ENCODE results near the gene C1orf21. TPM values are rescaled to one million over a fixed set of nuclear protein-coding genes. Genes with fewer than 3 reads are reported as not detected.

Gene C1orf21
- polyA plus RNA-seq, 1 donor (not counting 4 experiments of a cell fraction or from before 2014, with no cell fraction given): 44.3 TPM

DNA sequence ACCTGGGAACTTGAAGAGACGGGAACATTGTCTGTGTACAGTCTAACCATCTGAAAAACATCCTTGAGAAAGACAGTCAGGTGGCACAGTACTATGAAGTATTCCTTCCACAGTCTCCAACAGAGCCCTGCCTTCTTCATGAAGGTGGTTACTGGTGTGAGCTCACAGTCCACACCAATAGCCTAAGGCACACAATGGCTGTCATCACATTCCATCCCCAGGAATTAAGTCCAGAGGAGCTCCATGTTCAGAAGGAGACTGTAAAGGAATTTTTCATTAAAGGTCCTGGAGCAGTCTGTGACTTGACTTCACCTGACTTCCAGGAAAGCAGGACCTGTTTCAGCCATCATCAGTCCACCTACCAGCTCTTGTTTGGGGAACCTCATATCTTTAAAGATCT is 180.2 kb downstream of the C1orf21 start:
- H3K27me3 ChIP-seq (ENCODE audit: control insufficient read depth, extremely low read depth, insufficient read depth, low read length): no peaks in the 10 kb centered on the region
- no peaks in the 10 kb centered on the region for H3K79me2 ChIP-seq (ENCODE audit: control insufficient read depth, insufficient read depth, low read length)
- H4K20me1 ChIP-seq (ENCODE audit: control insufficient read depth, extremely low read depth, insufficient read depth, low read length): no peaks in the 10 kb centered on the region
- DNase-seq (ENCODE audit: low read depth, low spot score) (no peak), FAIRE-seq (no peak)
- no peak overlapping the region for H3K27ac ChIP-seq (ENCODE audit: control insufficient read depth, insufficient read depth, low read length)
- dilution Hi-C loops (cut with MboI; ENCODE audit: extremely low pct_ligation_motif_present, low sequenced_read_pairs): no loop called here
- no peak overlapping the region for H3K9ac ChIP-seq (ENCODE audit: control insufficient read depth, extremely low read depth, insufficient read depth, low read length)
- no peak overlapping the region for H2AFZ ChIP-seq (ENCODE audit: control insufficient read depth, low read length)
- H3K4me3 ChIP-seq (ENCODE audit: control insufficient read depth in 2 of 3, extremely low read depth in 1 of 3, insufficient read depth in 2 of 3, low read depth in 1 of 3, low read length in 3 of 3): no peak overlapping the region
- H3K4me2 ChIP-seq (ENCODE audit: control insufficient read depth, extremely low read depth, insufficient read depth, low read depth, low read length): no peak overlapping the region
- H3K36me3 ChIP-seq (ENCODE audit: control insufficient read depth in 2 of 2, extremely low read depth in 1 of 2, insufficient read depth in 2 of 2, low read length in 2 of 2): peaks cover 1 to 4% of the 10 kb centered on the region in 2 experiments
- H3K4me1 ChIP-seq (ENCODE audit: control insufficient read depth, extremely low read depth, insufficient read depth, low read length): no peaks in the 10 kb centered on the region
- no peaks in the 10 kb centered on the region for H3K9me1 ChIP-seq (ENCODE audit: control insufficient read depth, extremely low read depth, insufficient read depth, low read length)
- TF ChIP-seq EZH2 (IDR thresholded peaks at IDR 0.05; ENCODE audit: low read length): no peak
- TF ChIP-seq, protein P1, sequence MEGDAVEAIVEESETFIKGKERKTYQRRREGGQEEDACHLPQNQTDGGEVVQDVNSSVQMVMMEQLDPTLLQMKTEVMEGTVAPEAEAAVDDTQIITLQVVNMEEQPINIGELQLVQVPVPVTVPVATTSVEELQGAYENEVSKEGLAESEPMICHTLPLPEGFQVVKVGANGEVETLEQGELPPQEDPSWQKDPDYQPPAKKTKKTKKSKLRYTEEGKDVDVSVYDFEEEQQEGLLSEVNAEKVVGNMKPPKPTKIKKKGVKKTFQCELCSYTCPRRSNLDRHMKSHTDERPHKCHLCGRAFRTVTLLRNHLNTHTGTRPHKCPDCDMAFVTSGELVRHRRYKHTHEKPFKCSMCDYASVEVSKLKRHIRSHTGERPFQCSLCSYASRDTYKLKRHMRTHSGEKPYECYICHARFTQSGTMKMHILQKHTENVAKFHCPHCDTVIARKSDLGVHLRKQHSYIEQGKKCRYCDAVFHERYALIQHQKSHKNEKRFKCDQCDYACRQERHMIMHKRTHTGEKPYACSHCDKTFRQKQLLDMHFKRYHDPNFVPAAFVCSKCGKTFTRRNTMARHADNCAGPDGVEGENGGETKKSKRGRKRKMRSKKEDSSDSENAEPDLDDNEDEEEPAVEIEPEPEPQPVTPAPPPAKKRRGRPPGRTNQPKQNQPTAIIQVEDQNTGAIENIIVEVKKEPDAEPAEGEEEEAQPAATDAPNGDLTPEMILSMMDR (optimal IDR thresholded peaks at IDR 0.05 in 1 of 3, IDR thresholded peaks at IDR 0.05 in 1 of 3, conservative IDR thresholded peaks at IDR 0.05 in 1 of 3; ENCODE audit: extremely low read depth in 1 of 3, insufficient read depth in 2 of 3, low read length in 3 of 3): no peak
- no peaks in the 10 kb centered on the region for H3K9me3 ChIP-seq (ENCODE audit: control insufficient read depth, low read depth, low read length)

DNA sequence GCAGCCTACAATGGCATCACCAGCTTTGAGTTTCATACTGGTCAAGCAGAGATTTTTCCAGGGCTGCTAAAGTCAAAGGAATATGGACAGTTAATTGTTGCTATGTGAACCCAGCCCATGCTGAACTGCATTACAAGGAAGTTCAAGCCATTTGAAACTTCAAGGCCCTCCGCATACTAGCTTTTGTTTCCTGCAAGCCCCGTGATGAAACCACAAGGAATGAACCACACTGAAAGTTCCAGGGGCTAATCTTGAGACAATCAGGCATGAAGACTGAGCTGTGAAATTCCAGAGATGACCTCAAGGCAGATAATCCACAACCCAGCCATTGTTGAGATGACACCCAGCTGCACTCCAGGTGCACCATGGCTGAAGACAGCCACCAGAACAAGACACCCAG is 180.8 kb downstream of the C1orf21 start:
- H3K9ac ChIP-seq (ENCODE audit: control insufficient read depth, extremely low read depth, insufficient read depth, low read length): no peak overlapping the region
- H3K9me1 ChIP-seq (ENCODE audit: control insufficient read depth, extremely low read depth, insufficient read depth, low read length): no peaks in the 10 kb centered on the region
- H3K4me2 ChIP-seq (ENCODE audit: control insufficient read depth, extremely low read depth, insufficient read depth, low read depth, low read length): no peak overlapping the region
- no peaks in the 10 kb centered on the region for H3K9me3 ChIP-seq (ENCODE audit: control insufficient read depth, low read depth, low read length)
- no peak overlapping the region for H3K4me3 ChIP-seq (ENCODE audit: control insufficient read depth in 2 of 3, extremely low read depth in 1 of 3, insufficient read depth in 2 of 3, low read depth in 1 of 3, low read length in 3 of 3)
- no peaks in the 10 kb centered on the region for H3K79me2 ChIP-seq (ENCODE audit: control insufficient read depth, insufficient read depth, low read length)
- H3K27me3 ChIP-seq (ENCODE audit: control insufficient read depth, extremely low read depth, insufficient read depth, low read length): no peaks in the 10 kb centered on the region
- dilution Hi-C loops (cut with MboI; ENCODE audit: extremely low pct_ligation_motif_present, low sequenced_read_pairs): no loop called here
- DNase-seq (ENCODE audit: low read depth, low spot score): no peak
- no peak overlapping the region for H2AFZ ChIP-seq (ENCODE audit: control insufficient read depth, low read length)
- H4K20me1 ChIP-seq (ENCODE audit: control insufficient read depth, extremely low read depth, insufficient read depth, low read length): no peaks in the 10 kb centered on the region
- peaks cover 1 to 4% of the 10 kb centered on the region in 2 experiments for H3K36me3 ChIP-seq (ENCODE audit: control insufficient read depth in 2 of 2, extremely low read depth in 1 of 2, insufficient read depth in 2 of 2, low read length in 2 of 2)
- no peak overlapping the region for H3K27ac ChIP-seq (ENCODE audit: control insufficient read depth, insufficient read depth, low read length)
- H3K4me1 ChIP-seq (ENCODE audit: control insufficient read depth, extremely low read depth, insufficient read depth, low read length): no peaks in the 10 kb centered on the region
- TF ChIP-seq, protein P1 (optimal IDR thresholded peaks at IDR 0.05 in 1 of 3, IDR thresholded peaks at IDR 0.05 in 1 of 3, conservative IDR thresholded peaks at IDR 0.05 in 1 of 3; ENCODE audit: extremely low read depth in 1 of 3, insufficient read depth in 2 of 3, low read length in 3 of 3): no peak
- no peak for TF ChIP-seq EZH2 (IDR thresholded peaks at IDR 0.05; ENCODE audit: low read length)
- no peak for FAIRE-seq
